SJSA1 (cell line): ENCODE data around the gene EDIL3. TPM values are rescaled to one million over a fixed set of nuclear protein-coding genes. Genes with fewer than 3 reads are reported as not detected.

ENCODE experiments used
- DNase-seq, 2 experiments: peaks; one replicate each; pipeline ENCODE4 v3.0.0-alpha.2; 2015 to 2020; ENCODE audit warnings: low spot score in 2 of 2, low read depth in 1 of 2
- H3K27ac ChIP-seq: fragments of 250-450 bp; sonication (Bioruptor Pico); 2 replicates; pipeline ENCODE4 v1.5.1; 2020; ENCODE audit warnings: mild to moderate bottlenecking, moderate library complexity
- H3K27me3 ChIP-seq: fragments of 250-450 bp; sonication (Bioruptor Pico); replicated peaks from 2 replicates; pipeline ENCODE4 v1.5.1; 2020; ENCODE audit warnings: mild to moderate bottlenecking, moderate library complexity
- H3K36me3 ChIP-seq: fragments of 250-450 bp; sonication (Bioruptor Pico); 2 replicates; pipeline ENCODE4 v1.5.1; 2020; ENCODE audit warnings: mild to moderate bottlenecking
- H3K4me1 ChIP-seq: fragments of 250-450 bp; sonication (Bioruptor Pico); replicated peaks from 2 replicates; pipeline ENCODE4 v1.6.1; 2021; ENCODE audit warnings: mild to moderate bottlenecking
- H3K4me3 ChIP-seq: fragments of 250-450 bp; sonication (Bioruptor Pico); 2 replicates; pipeline ENCODE4 v1.5.1; 2020; ENCODE audit warnings: mild to moderate bottlenecking
- H3K9me3 ChIP-seq: fragments of 250-450 bp; sonication (Bioruptor Pico); replicated peaks from 2 replicates; pipeline ENCODE4 v1.5.1; 2020; ENCODE audit warnings: mild to moderate bottlenecking
- total RNA-seq: library from RNA; depleted of rRNA; stranded (reverse); fragments of >200 nt; shearing (Covaris generic); gene quantifications from 2 replicates; pipeline ENCODE4 v1.2.3, GENCODE V29; 2014

Gene EDIL3
- total RNA-seq, 1 experiment from 2014 or later, result 465 TPM

DNA sequence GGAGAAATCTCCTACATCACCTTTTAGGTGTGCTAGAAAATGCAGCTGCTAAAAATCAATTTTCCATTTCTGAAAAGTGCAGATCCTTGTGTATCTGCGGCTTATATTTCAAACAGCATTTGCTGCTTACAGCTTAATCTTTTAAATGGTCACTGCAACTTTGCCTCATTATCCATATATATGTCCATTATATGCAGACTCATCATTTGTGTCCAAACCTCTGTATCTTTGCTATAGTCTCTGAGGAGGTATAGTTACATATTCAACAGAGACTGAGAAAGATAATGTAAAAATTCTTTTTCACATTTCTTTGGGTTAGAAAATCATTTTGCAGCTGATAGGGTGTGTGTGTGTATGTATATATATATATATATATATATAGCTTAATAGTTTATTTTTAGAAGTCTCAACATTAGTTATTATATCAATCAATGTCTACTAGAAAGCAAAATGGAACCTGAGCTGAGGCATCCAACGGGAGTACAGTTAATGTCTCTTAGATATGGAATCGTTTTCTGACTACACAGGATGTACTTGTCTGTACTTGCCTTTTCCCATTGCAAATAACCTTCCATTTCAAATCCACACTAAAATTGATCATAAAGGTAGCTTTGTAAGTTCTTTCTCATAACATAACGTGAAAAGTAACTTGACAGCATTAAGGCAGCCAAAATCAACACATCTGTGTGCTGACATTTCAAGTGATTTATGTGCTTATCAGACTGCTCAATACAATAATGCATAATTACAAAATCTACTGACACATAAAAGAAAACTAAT is 397.0 kb downstream of the EDIL3 start:
- Histone ChIP-seq H3K4me1 (peaks cover 5% of the 10 kb centered on the region), H3K4me3 (no peak overlapping the region), H3K27ac (no peak overlapping the region), H3K27me3 (no peaks in the 10 kb centered on the region), H3K9me3 (no peaks in the 10 kb centered on the region), H3K36me3 (no peaks in the 10 kb centered on the region)
- no peak for DNase-seq

DNA sequence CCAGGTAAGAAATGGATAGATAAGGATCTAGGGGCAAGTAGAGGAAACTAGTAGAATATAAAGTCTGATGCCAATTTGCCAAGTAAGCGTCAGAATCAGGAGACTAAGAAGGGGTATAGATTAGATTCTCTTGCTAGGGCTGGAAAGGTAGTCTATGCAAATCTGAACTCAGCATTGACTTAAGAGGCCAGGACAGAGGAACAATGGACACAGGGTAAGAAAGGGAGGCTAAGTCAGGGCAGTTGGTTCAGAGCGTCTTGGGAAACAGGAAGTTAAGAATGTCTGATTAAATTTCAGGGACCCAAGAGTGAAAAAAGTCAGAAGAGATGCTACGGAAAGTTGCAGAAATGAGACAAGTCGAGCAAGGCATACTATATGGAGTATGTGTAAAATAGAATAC is 400.8 kb downstream of the EDIL3 start:
- no peak overlapping the region for H3K4me3 ChIP-seq

DNA sequence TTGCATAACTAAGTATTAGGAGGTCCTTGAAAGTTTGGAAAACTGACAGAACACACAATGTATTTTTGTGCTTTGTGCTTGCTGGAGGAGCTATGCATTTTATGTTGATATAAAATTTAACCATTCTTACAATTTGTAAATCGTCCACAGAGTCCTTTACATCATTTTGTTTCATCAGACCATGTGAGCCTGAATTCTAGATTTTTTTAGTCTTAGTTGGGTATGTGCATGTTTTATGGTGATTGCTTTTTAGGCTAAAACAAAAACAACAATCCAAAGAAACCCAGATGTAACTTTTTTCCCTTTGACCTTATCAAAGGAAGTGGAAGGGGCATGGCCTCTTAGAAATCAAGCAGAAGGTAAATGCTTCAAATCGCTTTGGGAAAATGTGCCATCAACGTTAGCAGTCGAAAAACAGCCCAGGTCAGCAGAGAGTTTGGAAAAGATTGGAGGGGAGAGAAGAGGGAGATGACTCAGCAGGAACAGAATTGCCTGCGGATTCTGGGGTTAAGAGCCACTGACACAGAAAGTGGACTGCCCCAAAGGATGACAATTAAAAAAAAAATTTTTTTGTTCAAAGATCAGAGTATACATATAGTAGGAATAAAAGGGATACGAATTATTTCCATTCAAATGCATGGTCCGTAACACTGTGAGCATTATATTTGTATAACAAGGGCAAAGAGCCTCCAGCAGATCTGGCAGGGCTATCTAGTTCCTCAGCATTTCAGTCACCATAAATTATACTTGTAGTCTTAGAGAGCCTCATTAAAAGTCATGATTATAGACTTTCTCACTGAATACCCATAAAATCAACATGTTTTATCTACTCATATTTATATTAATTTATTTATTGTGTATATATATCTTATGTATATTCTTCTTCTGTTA is 410.5 kb downstream of the EDIL3 start:
- no peaks in the 10 kb centered on the region for H3K4me1 ChIP-seq
- H3K27ac ChIP-seq, result no peak overlapping the region
- no peaks in the 10 kb centered on the region for H3K9me3 ChIP-seq
- H3K27me3 ChIP-seq, result no peaks in the 10 kb centered on the region
- DNase-seq, result no peak
- H3K4me3 ChIP-seq, result no peak overlapping the region
- no peaks in the 10 kb centered on the region for H3K36me3 ChIP-seq

More for the DNA sequence above, 400.8 kb downstream of the EDIL3 start:
- H3K27me3 ChIP-seq, result no peaks in the 10 kb centered on the region
- H3K9me3 ChIP-seq, result no peaks in the 10 kb centered on the region
- no peaks in the 10 kb centered on the region for H3K36me3 ChIP-seq
- H3K4me1 ChIP-seq, result no peaks in the 10 kb centered on the region
- no peak overlapping the region for H3K27ac ChIP-seq
- DNase-seq, result no peak

- H3K4me1 ChIP-seq, result peaks cover 3% of the 10 kb centered on the region
- H3K36me3 ChIP-seq, result no peaks in the 10 kb centered on the region
- H3K27me3 ChIP-seq, result no peaks in the 10 kb centered on the region
- H3K27ac ChIP-seq, result no peak overlapping the region
- no peaks in the 10 kb centered on the region for H3K9me3 ChIP-seq
- DNase-seq, result no peak
- no peak overlapping the region for H3K4me3 ChIP-seq
These were observed 411.8 kb downstream of the EDIL3 start for GRCh38 chr5:83972909-83973308.

- H3K4me1 ChIP-seq, result peaks cover 7% of the 10 kb centered on the region
- no peak overlapping the region for H3K4me3 ChIP-seq
- no peak for DNase-seq
- no peaks in the 10 kb centered on the region for H3K9me3 ChIP-seq
- no peak overlapping the region for H3K27ac ChIP-seq
- no peaks in the 10 kb centered on the region for H3K36me3 ChIP-seq
- H3K27me3 ChIP-seq, result no peaks in the 10 kb centered on the region
These were observed 412.4 kb downstream of the EDIL3 start for GRCh38 chr5:83972236-83972635.

DNA sequence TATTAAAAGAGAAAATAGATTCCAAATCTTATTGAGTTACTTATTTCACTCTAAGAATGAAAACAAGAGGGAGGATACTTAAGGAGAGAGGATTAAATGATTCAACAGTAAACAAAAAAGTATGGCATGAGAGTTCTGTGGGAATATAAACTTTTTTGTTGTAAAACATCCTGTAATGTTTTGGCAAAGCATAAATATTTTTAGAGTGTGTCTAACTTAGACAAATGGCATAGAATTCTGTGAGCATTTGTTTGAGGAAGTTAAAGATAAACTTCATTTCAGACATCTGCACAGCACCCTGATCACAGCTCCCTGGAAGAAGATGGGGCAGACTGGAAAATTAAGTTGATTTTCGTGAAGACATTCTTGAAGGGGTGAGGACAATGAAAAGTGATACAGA is 417.3 kb downstream of the EDIL3 start:
- Histone ChIP-seq H3K27ac (no peak overlapping the region), H3K4me1 (peaks cover 12% of the 10 kb centered on the region), H3K27me3 (no peaks in the 10 kb centered on the region), H3K9me3 (no peaks in the 10 kb centered on the region), H3K36me3 (peaks cover 5% of the 10 kb centered on the region), H3K4me3 (no peak overlapping the region)
- DNase-seq, result peak in 1 of 2 experiments; percentile 41

GRCh38 chr5:83965441-83965840 is 419.2 kb downstream of the EDIL3 start:
- Histone ChIP-seq H3K4me1 (peaks cover 12% of the 10 kb centered on the region), H3K9me3 (no peaks in the 10 kb centered on the region), H3K27me3 (no peaks in the 10 kb centered on the region), H3K4me3 (no peak overlapping the region), H3K27ac (no peak overlapping the region), H3K36me3 (peaks cover 13% of the 10 kb centered on the region)
- no peak for DNase-seq

GRCh38 chr5:83964271-83964670 is 420.4 kb downstream of the EDIL3 start:
- no peak overlapping the region for H3K27ac ChIP-seq
- H3K36me3 ChIP-seq, result peaks cover 13% of the 10 kb centered on the region
- H3K27me3 ChIP-seq, result no peaks in the 10 kb centered on the region
- H3K9me3 ChIP-seq, result no peaks in the 10 kb centered on the region
- peaks cover 12% of the 10 kb centered on the region for H3K4me1 ChIP-seq
- DNase-seq, result no peak
- H3K4me3 ChIP-seq, result no peak overlapping the region

DNA sequence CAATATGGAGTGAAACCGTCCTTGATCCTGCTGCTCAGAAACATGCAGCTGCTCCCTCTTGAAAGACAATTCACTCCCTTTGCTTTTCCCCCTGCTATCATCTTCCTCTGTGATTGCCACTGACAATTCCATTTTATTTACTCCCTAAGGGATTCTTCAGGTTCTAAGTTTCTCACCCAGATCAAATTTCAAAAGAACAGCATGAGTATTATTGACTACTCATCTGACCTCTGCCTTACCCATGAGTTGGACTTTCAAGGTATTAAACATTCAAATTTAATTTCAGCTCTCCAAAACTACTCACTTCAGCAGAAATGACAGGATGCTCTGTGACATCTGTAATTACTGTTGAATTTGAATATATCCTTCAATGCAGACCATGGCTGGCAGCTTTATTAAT is 427.5 kb downstream of the EDIL3 start:
- Histone ChIP-seq H3K9me3 (no peaks in the 10 kb centered on the region), H3K4me1 (peaks cover 22% of the 10 kb centered on the region), H3K27me3 (no peaks in the 10 kb centered on the region), H3K36me3 (peaks cover 6% of the 10 kb centered on the region), H3K27ac (no peak overlapping the region), H3K4me3 (no peak overlapping the region)
- peak in 1 of 2 experiments; percentile 11 for DNase-seq

- DNase-seq, result no peak
- peaks cover 22% of the 10 kb centered on the region for H3K4me1 ChIP-seq
- H3K27me3 ChIP-seq, result no peaks in the 10 kb centered on the region
- no peaks in the 10 kb centered on the region for H3K36me3 ChIP-seq
- H3K27ac ChIP-seq, result peak overlapping the region; percentile 23
- H3K9me3 ChIP-seq, result no peaks in the 10 kb centered on the region
- H3K4me3 ChIP-seq, result no peak overlapping the region
These were observed 428.3 kb downstream of the EDIL3 start for GRCh38 chr5:83956386-83956785.

- H3K9me3 ChIP-seq, result no peaks in the 10 kb centered on the region
- H3K4me3 ChIP-seq, result no peak overlapping the region
- no peaks in the 10 kb centered on the region for H3K36me3 ChIP-seq
- H3K27me3 ChIP-seq, result no peaks in the 10 kb centered on the region
- H3K27ac ChIP-seq, result peak overlapping the region; percentile 23
- peaks cover 22% of the 10 kb centered on the region for H3K4me1 ChIP-seq
- peak; percentile 45 to 66 for DNase-seq
These were observed 428.8 kb downstream of the EDIL3 start for GRCh38 chr5:83955916-83956315.

- no peak overlapping the region for H3K4me3 ChIP-seq
- H3K27ac ChIP-seq, result no peak overlapping the region
- H3K4me1 ChIP-seq, result no peaks in the 10 kb centered on the region
- no peak for DNase-seq
- H3K9me3 ChIP-seq, result no peaks in the 10 kb centered on the region
- H3K27me3 ChIP-seq, result no peaks in the 10 kb centered on the region
- no peaks in the 10 kb centered on the region; the same call in 1 of the 2 replicates for H3K36me3 ChIP-seq
These were observed 436.9 kb downstream of the EDIL3 start for GRCh38 chr5:83947763-83948162.

DNA sequence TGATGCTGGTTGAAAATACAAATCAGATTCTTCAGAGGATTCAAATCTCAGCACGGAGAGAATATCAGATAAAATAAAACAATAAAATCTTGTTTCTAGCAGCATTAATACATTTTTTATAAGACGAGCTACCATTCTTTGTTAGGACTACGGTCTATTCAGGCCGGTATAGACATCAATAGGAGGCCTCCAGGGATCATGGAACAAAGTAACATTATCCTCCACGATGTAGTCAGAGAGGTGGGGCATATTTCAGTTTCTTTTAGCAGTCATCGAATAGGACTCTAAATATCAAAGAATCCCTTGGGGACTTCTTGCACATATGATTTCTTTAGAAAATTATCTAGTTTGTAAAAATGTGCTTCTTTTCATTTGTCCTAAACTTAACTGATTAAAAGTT is 438.2 kb downstream of the EDIL3 start:
- Histone ChIP-seq H3K4me3 (no peak overlapping the region), H3K9me3 (no peaks in the 10 kb centered on the region), H3K36me3 (no peaks in the 10 kb centered on the region; the same call in 1 of the 2 replicates), H3K27me3 (no peaks in the 10 kb centered on the region), H3K4me1 (no peaks in the 10 kb centered on the region), H3K27ac (no peak overlapping the region)
- no peak for DNase-seq

DNA sequence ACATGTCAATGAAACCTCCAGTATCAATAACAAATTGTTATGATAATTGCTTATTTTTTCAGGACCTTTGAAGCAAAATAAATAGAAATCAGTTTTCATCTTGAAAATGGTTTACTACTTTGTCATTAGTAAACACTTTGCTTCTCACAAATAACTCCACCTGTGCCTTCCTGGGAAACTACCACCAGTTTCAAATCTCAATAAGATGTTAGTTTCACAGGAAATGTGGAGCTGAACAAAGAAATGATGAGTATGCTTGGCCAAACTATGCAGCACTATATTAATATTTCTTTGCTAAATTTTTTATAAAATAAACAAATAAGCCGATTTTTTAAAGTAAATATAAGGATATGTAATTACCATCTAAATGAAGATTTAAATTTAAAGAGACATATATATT is 442.5 kb downstream of the EDIL3 start:
- Histone ChIP-seq H3K36me3 (no peaks in the 10 kb centered on the region; the same call in 1 of the 2 replicates), H3K27me3 (no peaks in the 10 kb centered on the region), H3K4me3 (no peak overlapping the region), H3K27ac (no peak overlapping the region), H3K9me3 (no peaks in the 10 kb centered on the region), H3K4me1 (no peaks in the 10 kb centered on the region)
- no peak for DNase-seq
